GM21367 (cell line): Measurements from ENCODE around the gene CEPT1.
"Not testable (repeated sequence)": the region's sequence is repeated elsewhere in the genome, so short reads cannot be mapped to it uniquely, and the experiment has no call there.

ENCODE experiments used
- ATAC-seq: cut with Tn5 transposase; IDR thresholded peaks from one replicate; pipeline ENCODE4 v1.9.1; 2021; ENCODE audit not compliant: unreplicated experiment

CEPT1 gene

DNA sequence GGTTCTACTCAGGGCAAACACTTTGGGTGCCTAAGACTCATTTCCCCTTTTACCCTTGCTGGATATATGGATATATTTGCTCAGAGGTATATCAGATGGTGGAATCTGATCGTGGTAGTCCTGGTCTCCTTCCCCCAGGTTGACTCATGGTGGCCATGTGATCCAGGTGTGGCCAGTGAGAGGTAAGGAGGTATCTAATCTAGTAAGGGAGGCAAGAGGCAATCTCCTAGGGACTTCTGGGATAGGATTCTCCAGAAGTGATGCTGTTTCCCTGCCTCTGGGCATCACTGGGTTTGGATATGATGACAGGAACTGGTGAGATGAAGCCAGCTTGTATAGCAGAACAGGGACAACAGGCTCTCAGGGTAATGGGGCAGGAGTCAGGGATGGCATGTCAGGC is 68.9 kb downstream of the CEPT1 start:
- no peak for ATAC-seq

DNA sequence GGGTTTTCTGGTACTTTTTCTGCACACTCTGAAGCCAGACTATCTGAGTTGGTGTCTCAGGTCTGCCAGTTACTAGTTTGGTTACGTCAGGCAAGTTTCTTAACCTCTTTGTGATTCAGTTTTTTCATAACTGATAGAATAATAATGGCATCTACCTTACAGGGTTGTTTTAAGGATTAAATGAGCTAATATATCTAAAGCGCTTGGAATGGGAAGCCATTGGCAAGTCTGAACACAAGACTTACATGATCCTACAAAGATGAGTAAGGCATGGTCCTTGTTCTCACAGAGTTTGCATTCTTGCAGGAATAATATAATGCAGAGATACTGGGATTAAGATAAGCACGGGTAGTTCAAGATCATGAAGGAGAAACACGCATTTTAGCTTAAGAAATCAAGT is 69.6 kb downstream of the CEPT1 start:
- ATAC-seq: no peak

DNA sequence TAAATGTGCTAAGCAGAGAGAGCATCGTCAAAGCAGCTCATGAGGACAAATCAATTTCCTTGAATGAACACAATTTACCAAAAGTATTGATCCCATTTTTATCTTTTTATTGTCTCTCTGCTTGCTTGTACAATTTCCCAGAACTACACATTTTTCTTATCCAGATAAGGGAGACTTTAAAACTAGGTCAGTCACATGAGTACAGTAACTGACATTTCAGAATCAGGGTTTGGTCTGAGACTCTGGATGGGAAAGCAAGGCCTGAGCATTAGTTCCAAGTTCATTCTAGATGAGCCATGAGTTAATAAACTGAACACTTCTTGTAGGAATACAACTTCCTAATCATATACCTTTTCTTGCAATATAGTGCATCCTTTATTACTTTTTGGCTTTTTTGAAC is 71.9 kb downstream of the CEPT1 start:
- ATAC-seq: no peak

DNA sequence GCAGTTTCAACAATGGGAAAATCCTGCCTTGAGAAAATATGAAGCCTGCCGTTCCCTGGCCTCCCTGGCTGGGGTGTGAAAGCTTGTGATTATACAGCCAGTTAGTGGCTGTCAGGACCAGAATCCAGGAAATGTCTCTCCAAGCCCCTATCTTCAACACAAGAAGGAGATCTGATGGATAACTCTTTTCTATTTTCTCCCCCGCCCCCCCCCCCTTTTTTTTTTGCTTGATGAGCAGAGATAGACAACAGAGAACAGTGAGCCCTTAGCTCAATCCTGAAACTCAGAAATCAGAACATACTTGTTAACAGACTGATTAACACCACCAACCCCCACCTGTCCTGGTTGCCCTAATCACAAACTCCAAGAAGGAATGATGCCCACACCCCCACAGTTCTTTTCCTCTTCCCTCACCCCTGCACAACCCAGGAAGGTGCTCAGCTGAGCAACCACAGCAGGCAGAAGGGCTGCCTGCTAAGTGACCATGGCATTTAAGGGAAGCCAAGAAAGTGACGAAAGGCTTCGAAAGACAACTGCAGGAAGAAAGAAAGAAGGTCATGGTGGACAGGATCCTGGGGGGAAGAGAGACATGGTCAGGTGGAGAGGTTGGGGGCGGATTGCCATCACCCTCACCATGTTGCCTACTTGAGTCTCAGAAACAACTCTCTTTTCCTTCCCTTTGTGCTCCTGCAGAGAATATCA is 72.8 kb downstream of the CEPT1 start:
- no peak for ATAC-seq

DNA sequence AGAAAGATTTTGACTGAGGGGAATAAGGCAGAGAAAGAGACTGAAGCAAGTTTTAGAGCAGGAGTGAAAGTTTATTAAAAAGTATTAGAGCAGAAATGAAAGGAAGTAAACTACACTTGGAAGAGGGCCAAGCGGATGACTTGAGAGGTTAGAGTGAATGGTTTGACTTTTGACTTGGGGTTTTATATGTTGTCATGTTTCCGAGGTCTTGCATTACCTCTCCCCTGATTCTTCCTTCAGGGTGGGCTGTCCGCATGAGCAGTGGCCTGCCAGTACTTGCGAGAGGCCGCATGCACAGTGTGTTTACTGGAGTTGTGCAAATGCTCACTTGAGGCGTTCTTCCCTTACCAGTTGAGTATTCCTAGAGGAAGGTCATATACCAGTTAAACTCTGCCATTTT is 73.4 kb downstream of the CEPT1 start:
- ATAC-seq: no peak

DNA sequence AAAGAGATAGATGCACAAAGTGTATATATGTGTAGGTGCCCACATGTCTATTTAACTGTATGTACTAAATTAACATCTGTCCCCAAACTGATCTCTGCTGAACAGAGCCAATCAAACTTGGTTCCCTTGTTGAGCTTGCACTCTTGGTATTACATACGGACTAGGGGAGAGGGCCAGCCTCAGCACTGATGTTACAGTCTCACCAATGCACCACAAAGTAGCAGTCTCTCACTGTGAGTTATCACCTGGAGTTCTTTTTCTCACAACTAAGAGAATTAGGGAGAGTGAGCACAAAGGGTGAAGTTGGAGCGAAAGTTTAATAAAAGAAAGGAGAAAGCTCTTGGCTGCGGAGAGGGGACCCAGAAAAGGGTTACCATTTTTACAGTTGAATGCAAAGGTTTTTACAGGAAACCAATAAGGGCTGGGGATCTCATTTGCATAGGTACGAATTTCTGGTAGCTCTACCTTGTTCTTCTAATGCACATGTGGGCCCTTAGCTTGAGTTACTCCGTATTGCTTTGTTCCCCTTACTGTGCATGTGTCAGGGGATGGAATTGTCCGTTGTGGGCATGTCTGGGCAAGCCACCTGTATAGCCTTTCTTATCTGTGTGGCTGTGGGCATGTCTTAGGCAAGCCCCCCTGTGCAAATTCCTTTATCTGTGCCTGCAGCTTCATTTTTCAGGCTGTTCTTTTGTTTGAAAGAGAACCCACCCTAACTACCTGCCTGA is 74.2 kb downstream of the CEPT1 start:
- no peak for ATAC-seq

DNA sequence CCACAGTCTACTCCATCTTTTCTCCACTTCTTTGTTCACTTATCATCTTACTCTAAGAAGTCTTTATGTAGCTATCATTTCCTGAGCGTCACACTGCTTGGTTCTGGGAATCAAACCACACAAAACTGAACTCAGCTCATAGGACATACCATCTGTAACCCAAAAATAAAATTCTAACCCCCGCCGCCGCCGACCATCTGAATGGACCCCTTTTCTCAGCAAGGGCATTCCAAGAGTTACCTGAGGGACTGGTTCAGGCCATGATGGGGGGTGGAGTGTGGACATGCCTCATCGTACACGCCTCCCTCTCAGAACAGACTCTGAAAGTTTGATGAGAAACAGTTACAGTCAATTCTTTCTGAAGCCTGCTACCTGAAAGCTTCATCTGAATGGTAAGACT is 74.9 kb downstream of the CEPT1 start:
- no peak for ATAC-seq

DNA sequence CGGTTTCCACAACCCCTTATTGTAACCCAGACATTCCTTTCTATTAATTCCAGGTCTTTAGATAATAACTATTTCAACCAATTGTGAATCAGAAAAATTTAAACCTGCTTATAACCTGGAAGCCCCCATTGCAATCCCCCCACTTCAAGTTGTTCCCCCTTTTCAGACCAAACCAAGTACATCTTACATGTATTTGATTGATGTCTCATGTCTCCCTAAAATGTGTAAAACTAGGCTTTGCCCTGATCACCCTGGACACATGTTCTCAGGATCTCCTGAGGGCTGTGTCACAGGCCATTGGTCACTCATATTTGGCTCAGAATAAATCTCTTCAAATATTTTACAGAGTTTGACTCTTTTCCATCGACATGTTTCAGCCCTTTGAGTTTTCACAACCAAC is 75.3 kb downstream of the CEPT1 start:
- ATAC-seq: not testable (repeated sequence)

DNA sequence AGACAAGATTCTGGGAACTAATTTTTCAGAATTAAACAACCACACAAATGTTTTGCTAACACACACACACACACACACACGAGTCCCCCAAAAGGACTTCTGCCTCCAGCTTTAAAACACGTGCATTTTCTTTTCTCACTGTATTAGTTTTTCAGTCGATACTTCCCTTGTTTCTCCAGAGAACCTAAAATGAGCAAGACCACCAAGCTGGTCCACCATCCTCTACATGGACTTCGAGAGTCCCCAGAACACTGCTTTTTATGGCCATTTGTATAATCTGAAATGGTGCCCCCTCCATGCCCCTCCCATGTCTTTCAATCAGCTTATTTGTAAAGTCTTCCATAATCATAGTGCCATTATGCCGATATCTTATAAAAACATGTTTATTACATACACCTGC is 76.7 kb downstream of the CEPT1 start:
- ATAC-seq: no peak

DNA sequence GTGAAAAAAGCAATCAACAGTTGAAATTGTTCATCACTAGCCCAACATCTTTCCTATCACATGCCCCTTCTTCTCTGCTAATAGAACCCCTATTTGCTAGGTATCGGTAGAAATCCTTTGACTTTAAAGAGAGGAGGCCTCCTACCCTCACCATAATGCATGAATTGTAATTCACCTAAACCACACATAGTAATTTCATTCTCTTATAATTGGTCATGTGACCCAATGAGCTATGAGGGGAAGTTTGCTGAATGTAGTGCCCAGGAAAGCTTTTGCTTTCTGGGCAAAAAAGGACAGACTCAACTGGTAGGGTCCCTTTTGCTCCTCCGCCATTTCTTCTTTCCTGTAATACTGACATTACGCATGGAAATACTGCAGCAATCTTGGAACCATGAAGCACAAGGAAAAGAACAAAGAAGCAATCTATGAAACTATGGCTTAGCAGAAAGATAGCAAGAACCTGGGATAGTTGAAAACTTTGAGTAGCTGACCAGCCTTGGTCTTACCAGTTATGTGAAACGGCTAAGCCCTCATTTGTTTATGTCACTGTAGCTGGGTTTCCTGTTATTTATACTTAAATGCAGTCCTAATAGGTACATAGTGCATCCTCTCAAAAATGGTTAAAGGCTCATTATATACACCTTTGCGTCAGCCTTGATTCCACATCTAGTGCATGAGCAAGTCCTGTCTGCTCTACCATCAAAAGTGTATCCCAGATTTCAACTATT is 77.3 kb downstream of the CEPT1 start:
- ATAC-seq: no peak

DNA sequence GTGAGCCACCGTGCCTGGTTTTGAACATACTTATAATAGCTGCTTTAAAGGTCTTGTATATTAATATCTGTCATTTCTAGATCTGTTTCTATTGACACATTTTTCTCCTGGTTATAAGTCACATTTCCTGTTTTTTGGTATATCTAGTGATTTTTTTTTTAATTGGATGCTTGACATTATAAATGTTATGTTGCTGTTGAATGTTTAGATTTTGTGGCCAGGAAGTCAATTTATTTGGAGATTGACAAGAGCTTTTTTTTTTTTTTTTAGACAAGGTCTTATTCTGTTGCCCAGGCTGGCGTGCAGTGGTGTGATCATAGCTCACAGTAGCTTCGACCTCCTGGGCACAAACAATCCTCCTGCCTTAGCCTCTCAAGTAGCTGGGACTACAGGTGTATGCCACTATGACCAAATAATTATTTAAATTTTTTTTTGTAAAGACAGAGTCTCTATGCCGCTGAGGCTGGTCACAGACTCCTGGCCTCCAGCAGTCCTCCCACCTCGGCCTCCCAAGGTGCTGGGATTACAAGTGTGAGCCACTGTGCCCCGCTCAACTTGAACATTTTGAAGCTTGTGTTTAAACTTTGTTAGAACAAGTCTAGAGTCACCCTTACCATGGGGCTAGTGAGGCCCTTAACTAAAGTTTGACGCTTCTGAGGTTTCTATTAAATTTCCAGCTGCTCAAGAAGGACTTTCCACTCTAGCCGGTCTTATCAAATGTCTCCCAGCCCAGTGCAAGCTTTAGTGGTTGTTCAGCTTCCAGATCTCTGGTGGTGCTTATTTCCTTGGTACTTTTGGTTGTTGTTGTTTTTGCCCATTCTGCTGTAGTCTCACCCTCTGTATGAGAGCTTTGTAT is 78.9 kb downstream of the CEPT1 start:
- no peak for ATAC-seq

DNA sequence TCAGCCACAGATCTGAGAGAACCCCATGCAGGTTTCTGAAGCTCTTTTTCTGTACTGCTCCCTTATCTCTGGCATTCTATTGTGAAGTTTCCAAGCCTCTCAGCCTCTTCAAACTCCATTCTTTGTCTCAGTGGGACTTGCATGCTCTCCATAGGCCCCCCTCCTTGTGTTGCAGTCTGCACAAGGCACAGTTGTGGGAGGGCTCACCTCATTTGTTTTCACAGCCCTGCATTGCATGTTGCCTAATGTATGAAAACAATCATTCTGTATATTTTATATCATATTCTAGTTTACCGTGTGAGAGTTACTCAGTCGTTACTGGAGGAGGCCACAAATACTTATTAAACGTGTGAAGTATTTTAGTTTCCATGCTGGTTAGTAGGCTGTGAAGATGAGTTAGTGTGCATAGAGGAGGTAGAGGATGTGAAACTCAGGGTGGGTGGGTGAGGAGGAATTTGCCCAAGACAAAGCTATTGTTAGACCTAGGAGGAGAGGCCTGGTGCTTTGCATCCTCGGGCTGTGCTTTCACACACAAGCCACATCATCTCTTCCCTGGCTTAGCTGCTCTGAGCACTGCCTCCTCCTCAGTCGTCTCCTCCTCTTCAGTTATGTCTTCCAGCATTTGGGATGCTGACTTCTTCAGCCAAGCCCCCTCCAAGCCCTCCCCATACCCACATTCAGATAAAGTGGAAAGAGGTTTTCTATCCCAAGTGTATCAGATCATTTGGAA is 79.7 kb downstream of the CEPT1 start:
- peak; percentile 27 for ATAC-seq

DNA sequence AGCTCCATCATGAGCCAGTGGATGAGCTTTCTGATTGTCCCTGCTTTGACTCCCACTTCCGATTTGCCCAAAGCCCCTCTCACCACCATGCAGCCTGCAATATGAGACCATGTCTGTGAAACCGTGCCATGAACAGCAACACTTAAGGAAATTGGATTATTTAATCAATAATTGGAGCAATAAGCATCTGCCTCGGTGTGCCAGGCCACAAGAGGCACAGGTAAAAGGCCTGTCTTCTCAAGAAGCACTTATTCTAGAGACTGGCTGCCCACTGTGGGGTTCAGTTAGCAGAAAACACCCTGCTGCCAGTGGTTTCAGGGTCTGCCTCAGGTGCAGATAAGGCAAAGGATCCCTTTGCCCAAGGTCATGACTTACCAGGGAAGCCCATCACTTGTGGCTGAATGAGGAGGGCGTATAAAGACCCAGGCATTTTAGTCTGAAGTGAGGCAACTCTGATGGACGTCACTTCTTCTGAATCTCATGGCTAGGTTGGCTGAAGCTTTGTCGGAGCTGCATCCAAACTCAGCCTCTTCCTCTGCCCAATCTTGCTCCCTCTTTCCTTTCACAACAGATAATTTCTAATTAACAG is 80.4 kb downstream of the CEPT1 start:
- no peak for ATAC-seq

DNA sequence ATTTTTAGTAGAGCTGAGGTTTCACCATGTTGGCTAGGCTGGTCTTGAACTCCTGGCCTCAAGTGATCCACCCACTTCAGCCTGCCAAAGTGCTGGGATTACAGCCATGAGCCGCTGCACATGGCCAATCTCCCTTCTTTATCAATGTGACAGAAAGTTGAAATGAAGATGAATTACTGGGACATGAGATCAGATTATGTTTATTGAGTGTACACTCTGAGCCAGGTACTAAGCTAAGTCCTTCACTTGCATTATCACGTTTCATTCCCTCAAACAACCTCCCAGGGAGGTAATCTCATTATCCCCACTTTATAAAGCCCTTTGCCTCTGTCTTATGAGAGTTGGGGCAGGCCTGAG is 81.2 kb downstream of the CEPT1 start:
- ATAC-seq: no peak

DNA sequence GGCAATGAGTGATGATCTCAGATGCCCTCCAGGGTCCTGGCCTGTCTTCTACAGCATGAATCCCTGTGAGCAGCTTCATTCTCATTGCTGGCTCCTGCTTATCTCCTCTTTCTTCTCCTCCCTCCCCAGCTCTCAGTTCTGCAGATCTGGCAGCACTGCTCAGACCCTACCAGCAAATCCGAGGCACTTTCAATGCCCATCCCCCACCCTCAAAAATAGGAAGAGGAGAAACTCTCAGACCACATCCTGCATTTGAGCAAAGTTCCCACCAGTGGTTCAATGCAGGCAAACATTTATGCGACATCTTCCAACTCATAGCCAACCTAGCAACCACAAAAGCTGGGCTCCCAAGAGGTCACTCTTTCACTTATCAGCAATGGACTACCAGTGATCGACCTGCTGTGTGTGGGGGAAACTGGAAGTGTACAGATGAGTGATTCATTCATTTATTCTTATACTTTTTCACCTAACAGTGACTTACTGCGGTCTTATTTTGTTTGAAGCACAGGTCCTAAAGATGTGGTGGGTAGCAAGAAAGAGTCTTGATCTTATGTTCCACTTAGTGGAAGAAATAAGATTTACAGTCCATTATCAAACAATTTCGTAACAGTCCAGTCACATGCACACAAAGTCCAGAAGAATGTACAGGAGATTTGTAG is 81.7 kb downstream of the CEPT1 start:
- ATAC-seq: peak; percentile 46

DNA sequence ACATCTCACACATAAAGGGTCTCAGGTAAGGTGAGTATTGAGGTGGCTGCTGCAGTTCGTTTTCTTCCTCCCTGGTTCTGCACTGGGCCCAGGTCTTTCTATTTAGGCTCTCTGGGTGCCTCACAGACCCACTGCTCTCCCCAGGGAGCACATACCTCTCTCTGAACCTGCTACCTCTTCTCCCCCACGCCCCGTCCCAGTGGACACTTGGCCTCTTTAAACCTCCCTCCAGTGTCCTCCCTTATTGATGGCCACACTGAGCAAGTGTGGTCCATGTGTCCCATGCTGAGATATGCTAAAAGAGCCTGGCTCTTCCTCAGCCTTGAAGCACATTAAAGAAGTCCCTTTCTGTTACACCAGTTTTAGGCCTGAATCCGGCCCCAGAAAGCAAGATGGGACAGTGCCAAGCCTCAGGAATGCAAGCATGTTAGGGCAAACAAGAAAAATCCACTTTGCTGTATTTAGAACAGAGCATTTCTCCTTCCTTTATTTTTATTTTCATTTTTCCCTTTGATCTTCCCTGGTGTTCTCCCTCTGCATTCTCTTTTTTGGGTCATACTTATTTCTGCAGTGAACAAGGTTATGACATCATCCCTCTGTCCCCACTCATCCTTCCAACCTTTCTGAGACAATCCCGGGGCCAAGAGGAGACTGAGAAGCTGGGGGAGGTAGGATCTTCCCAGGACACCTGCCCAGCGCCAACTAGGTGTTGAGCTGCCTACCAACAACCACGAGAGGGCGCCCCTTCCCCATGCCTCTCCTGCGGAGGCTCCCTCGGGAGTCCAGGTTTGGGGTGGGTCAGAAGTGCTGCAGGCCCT is 82.5 kb downstream of the CEPT1 start:
- ATAC-seq: no peak

DNA sequence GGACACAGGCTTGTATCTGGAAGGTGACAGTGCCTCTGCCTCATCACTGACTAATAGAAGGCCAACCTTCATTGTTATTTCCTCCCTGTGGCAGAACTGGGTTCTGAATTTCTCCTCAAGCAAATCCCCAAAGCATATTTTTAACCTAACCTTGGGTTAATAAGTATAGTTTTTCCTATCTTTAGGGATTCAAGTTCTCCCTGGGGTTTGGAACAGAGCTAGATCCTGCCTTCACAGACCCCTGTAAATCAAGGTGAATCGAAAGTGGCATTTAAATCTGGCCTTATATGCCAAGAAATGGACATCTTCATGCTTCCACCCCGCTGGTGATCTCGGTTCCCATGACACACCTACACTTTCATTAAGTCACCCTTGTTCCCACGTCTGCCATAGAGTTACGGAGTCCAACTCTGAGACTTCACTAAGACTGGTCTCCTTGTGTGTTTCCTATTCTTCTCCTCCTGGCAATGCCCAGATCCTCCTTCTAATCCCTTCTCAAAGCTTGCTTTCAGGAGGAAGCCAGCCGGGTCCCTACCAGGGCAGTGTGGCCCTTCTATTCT is 83.2 kb downstream of the CEPT1 start:
- ATAC-seq: no peak

DNA sequence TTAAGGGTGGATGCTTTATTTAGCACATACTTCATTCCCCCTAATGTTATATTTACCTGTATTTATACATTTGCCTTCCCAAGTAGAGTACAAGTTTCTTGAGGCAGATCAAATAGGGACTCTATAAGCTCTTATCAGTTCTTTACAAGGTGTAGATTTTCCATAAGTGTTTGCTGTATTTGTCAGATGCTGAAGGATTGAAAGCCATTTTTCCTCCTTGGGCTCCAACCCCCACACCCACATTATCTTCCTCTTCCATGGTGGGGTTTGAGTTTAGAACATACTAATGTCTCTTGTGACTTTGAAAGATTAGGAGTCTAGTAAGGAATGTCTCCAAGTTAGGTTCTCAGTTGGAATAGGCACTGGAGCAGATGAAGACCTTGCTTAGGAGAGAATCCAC is 85.1 kb downstream of the CEPT1 start:
- ATAC-seq: no peak
